ENCODE results near the gene LYPD6B. TPM values are rescaled to one million over a fixed set of nuclear protein-coding genes. Genes with fewer than 3 reads are reported as not detected.

Gene LYPD6B
- total RNA-seq, 1 experiment from 2014 or later, result 0.38 TPM

- DNase-seq (ENCODE audit: low spot score), result no peak
Measured at GRCh38 chr2:149039213-149039724, 770 bp downstream of the LYPD6B start.

- DNase-seq (ENCODE audit: low spot score), result no peak
Measured at GRCh38 chr2:149040451-149040850, 2.0 kb downstream of the LYPD6B start.

GRCh38 chr2:149041482-149041881 is 3.0 kb downstream of the LYPD6B start:
- no peak for DNase-seq (ENCODE audit: low spot score)

- no peak for DNase-seq (ENCODE audit: low spot score)
Measured at GRCh38 chr2:149042881-149043280, 4.4 kb downstream of the LYPD6B start.

- no peak for DNase-seq (ENCODE audit: low spot score)
Measured at GRCh38 chr2:149044500-149044899, 6.0 kb downstream of the LYPD6B start.

GRCh38 chr2:149047118-149047517 is 8.6 kb downstream of the LYPD6B start:
- DNase-seq (ENCODE audit: low spot score), result no peak

- DNase-seq (ENCODE audit: low spot score), result no peak
Measured at GRCh38 chr2:149049142-149049541, 10.6 kb downstream of the LYPD6B start.

GRCh38 chr2:149050188-149050587 is 11.7 kb downstream of the LYPD6B start:
- no peak for DNase-seq (ENCODE audit: low spot score)

- peak; percentile 31 for DNase-seq (ENCODE audit: low spot score)
Measured at GRCh38 chr2:149055751-149056150, 17.3 kb downstream of the LYPD6B start.

GRCh38 chr2:149056541-149057255 is 18.2 kb downstream of the LYPD6B start:
- DNase-seq (ENCODE audit: low spot score), result no peak

- DNase-seq (ENCODE audit: low spot score), result no peak
Measured at GRCh38 chr2:149057401-149057800, 18.9 kb downstream of the LYPD6B start.

GRCh38 chr2:149058936-149059335 is 20.4 kb downstream of the LYPD6B start:
- DNase-seq (ENCODE audit: low spot score), result no peak

GRCh38 chr2:149059822-149060221 is 21.3 kb downstream of the LYPD6B start:
- no peak for DNase-seq (ENCODE audit: low spot score)

- DNase-seq (ENCODE audit: low spot score), result no peak
Measured at GRCh38 chr2:149061133-149061745, 22.7 kb downstream of the LYPD6B start.

- no peak for DNase-seq (ENCODE audit: low spot score)
Measured at GRCh38 chr2:149062531-149062930, 24.0 kb downstream of the LYPD6B start.

- no peak for DNase-seq (ENCODE audit: low spot score)
Measured at GRCh38 chr2:149063177-149063576, 24.7 kb downstream of the LYPD6B start.

- DNase-seq (ENCODE audit: low spot score), result peak; percentile 82
Measured at GRCh38 chr2:149064365-149064841, 25.9 kb downstream of the LYPD6B start.

GRCh38 chr2:149064856-149065630 is 26.5 kb downstream of the LYPD6B start:
- DNase-seq (ENCODE audit: low spot score), result peak; percentile 56

- no peak for DNase-seq (ENCODE audit: low spot score)
Measured at GRCh38 chr2:149068225-149068995, 29.9 kb downstream of the LYPD6B start.

GRCh38 chr2:149068996-149069888 is 30.7 kb downstream of the LYPD6B start:
- DNase-seq (ENCODE audit: low spot score), result peak; percentile 99
